Left lobe of liver (tissue), 2 donors: ENCODE measurements around the gene TCOF1. TPM values are rescaled to one million over a fixed set of nuclear protein-coding genes. Genes with fewer than 3 reads are reported as not detected.

Experiments used
- ATAC-seq: fragments of 200-7000 bp; cut with Tn5 transposase; one replicate; pipeline ENCODE4 v1.9.1; 2020; ENCODE audit warnings: mild to moderate bottlenecking, moderate library complexity
- DNase-seq: peaks from one replicate; pipeline ENCODE4 v3.0.0-alpha.2; 2020; ENCODE audit warnings: low spot score
- total RNA-seq: library from RNA; stranded (reverse); gene quantifications from one replicate; pipeline ENCODE4 v1.2.1, GENCODE V29; 2021
- donor health status: DM: no; HTN: no; CAD: no; lungs with moderate emphysema.
- donor health status: DM: no; HTN: yes; CAD: no.

TCOF1 gene
- total RNA-seq, 1 donor from 2014 or later: 9.9 TPM

- ATAC-seq (no peak), DNase-seq (no peak)
Measured at GRCh38 chr5:150401376-150402228, 44.1 kb downstream of the TCOF1 start.

DNA sequence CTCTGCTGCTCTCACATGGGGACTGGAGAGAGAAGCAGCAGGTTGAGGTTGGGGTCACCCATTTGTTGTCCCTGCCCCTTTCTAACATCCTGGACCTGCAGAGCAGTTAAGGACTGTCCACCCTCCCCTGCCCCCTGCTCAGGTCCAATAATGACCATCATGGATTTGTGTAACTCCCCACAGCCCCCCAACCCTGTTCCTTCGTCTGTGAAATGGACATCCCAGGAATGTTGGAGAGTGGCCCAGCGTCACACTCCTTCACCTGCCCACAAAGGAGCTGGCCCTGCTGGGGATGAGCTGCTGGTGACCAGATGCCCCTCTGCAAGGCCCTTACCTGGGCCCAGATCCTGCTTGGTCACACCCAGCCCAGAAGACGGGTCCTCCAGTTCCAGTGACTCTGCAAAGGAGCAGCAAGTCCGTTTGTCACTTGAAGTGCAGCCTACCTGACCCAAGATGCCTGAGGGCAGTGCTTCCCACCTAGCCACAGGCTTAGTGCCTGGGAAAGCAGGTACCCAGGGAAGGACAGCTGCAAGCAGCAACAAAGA lies 44.8 kb downstream of the TCOF1 start:
- no peak for DNase-seq
- no peak for ATAC-seq

DNA sequence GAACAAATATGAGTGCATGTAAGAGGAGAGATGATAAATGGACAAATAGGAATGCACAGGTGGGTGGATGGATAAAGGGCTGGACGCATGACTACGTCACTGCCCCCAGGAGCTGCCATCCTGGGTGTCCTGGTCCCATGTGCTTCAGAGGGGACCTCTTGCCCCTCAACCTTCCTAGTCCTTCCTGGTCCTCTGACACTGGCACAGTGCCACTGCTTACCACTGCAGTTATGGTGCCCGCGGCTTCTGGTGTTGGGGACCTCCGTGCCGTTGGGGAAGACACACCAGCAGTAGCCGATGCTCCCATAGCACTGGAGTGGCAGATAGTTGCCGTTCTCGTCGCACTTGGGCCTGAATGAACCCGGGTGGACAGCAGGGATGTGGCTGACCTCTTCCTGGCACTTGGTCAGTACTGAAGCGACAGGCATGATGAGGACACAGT lies 45.4 kb downstream of the TCOF1 start:
- no peak for DNase-seq
- ATAC-seq: no peak

DNA sequence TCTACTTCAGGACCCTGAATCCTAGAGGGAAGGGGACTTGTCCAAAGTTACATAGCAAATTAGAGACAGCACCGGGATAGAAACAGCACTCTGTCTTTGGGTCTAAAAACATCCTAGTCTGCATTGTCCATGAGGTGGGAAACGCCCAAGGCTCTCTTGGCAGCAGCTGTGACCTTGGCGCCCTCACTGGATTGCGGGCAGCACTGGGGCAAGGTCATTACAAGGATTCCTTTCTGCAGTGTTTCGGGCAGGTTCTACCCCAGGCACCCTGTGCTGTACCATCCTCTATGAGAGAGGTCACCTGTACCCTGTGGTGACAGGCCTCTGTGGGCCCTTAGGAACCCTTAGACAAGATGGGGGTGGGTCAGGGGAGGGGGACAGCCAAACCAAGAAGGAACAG lies 46.6 kb downstream of the TCOF1 start:
- no peak for ATAC-seq
- DNase-seq: no peak

DNA sequence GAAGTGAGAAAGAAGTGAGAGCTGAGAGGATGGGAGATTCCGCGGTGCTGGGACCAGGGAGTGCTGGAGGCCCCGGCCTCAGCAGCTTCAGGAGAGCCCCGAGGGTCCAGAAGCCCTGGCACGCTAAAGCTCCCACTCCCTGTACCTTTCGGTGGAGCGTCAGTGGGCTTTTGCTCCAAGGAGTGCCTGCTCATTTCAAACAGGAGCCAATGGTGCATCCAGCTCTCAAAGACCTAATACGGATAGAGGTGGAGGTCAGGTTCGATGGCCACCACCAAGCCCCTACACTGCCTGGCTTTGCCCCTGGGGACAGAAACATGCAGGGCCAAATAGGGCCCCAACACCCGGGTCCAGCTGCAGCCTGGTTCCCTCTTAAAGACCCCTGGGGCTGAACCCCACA lies 47.0 kb downstream of the TCOF1 start:
- no peak for DNase-seq
- ATAC-seq: no peak

DNA sequence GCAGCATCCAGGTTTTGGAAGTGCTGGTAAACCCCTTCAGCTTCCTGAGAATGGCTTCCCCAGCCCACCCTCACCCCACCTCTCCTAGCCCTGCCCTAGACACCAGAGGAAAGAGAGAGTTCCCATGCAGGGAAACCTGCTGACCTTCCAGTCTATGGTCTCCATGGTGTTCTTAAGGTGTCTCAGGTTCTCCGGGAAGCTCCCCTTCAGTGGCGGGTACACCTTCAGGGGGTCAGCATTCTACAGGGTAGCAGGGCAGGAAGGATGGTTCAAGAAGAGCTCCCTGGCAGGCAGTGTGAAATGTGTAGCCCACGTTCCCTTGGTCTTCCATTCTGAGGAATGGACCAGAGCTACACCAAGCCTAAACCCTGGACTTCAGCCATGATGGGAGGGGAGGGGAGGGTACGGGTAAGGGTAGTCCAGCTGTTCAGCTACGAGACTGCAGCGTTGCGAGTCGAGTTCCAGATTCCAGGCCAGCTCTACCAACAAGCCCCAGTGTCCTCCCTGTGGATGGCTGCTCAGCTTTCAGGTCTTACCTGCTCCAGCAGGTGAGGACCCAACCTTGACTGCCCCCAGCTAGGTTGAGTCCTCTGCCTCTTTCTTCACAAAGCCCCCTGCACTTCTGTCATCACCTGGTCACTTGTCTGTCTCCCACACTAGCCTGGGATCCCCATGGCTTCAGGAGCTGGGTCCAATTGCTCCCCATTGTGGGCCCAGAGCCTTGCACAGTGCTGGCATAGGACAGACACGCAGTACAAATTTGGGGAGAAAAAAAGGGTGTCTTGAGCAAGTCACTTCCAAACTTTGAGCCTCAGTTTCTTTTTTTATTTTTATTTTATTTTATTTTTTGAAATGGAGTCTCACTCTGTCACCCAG lies 47.7 kb downstream of the TCOF1 start:
- no peak for DNase-seq
- ATAC-seq: no peak

GRCh38 chr5:150406103-150406722 lies 48.7 kb downstream of the TCOF1 start:
- no peak for ATAC-seq
- DNase-seq: no peak

DNA sequence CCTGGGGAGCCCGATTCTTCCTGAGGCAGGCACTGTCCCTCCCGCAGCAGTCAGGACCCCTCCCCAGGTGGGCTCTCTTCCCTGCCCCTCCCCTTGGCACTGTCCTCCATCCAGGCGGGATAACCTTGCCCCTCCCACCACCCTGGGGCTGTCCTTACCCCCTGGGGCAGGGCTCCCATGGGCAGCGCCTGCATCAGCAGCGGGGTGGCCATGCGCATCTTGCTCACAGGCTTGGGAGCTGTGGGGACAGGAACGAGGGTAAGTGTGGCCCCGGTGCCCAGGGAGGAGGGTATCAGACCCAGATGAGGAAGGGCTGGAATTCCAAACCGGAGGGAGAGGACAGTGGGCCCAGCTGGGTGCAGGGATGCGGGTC lies 49.2 kb downstream of the TCOF1 start:
- no peak for DNase-seq
- ATAC-seq: no peak

- no peak for ATAC-seq
Measured at GRCh38 chr5:150407096-150407720, 49.7 kb downstream of the TCOF1 start.

DNA sequence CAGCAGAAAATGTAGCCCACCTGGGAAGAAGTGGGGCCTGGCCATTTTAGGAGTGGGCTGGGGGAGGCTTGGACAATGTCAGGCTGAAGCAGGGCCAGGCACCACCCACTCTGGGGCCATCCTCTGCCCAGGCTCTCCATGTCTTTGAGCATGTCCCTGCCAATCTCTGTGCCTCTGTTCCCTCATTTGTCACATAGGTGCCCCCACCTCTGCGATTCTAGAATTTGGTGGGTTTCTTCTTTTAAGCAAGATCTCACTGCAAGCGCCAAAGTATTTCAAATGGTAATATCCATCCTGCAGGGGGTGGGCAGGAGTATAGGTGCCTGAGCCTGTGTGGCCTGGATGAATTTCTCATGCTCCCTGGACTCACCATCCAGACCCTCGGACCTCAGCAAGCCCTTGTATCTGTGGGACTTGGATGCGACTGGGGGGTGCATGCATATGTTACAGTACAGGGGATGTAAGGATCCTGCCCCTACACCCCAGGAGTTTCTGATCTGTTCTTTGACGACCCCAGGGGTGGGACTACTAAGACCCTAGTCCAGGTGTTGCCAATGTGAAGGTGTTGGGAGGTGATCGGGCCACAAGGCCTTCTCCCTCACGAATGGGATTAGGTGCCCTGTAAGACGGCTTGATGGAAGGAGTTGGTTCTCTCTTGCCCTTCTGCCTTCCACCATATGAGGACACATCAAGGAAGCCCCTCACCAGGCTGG lies 50.9 kb downstream of the TCOF1 start:
- ATAC-seq (no peak), DNase-seq (no peak)

More at GRCh38 chr5:150407096-150407720, 49.7 kb downstream of the TCOF1 start:
- no peak for DNase-seq

DNA sequence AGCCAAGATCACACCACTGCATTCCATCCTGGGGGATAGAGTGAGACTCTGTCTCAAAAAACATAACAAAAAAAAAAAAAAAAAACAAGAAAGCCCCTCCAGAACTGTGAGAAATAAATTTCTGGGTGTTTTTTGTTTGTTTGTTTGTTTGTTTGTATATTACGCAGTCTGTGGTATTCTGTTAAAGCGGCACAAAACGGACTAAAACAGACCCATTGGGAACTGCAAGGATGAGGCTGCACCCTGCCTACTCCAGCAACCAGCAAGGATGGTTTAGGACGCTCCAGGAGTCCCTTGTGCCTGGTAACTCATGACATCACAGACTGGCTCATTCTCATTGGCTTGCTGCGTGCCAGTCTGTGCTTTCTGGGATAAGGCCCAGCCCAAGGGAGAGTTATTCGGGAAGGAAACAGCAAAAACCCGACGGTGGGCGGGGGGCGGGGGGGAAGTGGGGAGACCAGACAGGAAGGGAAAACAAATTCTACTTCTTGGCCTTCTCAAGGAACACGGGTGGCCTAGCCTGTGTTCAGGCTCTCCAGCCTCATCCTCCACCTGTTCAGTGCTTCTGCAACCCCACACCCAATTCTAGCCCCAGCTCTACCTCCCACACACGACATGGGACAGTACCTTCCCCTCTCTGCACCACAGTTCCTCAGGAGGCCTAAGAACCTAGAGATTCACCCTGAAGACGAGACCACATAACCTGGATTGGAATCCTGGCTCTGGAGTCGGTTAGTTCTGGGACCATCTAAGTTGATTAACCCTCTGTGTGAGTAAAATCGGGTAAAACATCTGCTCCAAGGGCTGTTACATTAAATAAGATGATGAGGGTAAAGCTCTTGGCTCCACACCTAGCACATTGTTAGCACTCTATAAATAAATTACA lies 52.4 kb downstream of the TCOF1 start:
- ATAC-seq (peak; percentile 84), DNase-seq (peak; percentile 84)

DNA sequence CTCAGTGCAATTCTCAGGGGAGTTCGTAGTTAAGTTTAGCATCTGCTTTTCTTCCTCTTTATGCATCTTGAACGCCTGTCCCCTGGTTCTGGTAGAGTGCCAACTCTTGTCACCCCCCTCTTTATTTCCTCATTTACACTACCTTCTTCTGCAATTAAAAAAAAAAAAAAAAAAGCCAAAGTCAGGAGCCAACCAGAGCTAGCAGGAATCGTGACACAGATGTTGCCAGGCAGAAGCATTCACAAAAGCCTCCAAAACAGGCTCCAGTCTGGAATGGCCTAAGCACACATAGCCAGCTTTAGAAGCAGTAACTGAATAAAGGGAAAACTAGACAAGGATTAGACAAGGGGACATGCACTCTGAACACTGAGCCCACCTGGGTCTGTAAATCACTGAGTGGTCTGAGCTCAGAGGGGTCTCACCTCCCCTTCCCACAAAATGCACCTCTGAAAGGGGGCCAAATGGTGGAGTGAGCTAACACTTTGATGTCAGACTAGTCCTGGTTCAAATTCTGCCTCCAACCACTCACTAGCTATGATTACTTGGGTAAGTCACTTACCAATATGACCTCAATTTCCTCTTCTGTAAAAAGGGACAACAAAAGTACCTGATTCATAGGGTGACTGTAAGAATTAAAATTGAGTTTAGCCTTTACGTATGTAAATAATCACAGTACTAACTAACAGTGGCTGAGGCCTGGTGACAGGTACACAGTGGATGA lies 53.2 kb downstream of the TCOF1 start:
- ATAC-seq (peak; percentile 79), DNase-seq (peak; percentile 65)

DNA sequence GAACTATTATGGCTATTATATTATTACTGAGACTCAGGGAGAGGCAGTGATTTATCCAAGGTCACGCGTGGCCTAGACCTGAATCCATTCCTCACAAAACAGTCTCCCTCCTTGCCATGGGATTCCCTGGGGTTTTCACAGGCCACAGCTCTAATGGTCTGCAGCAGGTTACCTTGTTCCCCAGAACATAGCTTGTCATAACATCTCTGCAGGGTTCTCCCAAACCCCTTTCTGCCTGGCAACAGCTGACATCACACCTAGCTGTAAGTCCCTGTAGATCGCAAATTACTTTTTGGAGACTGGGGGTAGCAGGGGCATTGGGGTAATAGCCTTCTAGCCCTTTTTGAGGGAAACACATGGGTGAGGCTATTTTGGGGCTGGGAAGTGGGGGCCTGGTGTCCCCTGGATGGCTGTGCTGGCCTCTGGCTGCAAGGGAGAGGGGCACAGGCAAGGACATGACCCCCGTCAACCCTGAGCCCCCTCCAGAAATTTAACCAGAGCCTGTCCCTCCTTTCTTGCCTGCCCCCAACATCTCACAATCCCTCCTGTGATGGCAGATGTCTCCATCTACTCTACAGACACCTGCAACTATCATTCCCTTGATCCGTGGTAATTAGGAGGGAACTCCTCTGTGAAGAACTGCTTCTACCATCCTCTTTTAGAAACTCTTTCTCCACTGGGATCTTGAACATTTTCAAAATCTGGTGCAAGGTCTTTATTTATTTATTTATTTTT lies 53.9 kb downstream of the TCOF1 start:
- DNase-seq: no peak
- ATAC-seq: no peak

DNA sequence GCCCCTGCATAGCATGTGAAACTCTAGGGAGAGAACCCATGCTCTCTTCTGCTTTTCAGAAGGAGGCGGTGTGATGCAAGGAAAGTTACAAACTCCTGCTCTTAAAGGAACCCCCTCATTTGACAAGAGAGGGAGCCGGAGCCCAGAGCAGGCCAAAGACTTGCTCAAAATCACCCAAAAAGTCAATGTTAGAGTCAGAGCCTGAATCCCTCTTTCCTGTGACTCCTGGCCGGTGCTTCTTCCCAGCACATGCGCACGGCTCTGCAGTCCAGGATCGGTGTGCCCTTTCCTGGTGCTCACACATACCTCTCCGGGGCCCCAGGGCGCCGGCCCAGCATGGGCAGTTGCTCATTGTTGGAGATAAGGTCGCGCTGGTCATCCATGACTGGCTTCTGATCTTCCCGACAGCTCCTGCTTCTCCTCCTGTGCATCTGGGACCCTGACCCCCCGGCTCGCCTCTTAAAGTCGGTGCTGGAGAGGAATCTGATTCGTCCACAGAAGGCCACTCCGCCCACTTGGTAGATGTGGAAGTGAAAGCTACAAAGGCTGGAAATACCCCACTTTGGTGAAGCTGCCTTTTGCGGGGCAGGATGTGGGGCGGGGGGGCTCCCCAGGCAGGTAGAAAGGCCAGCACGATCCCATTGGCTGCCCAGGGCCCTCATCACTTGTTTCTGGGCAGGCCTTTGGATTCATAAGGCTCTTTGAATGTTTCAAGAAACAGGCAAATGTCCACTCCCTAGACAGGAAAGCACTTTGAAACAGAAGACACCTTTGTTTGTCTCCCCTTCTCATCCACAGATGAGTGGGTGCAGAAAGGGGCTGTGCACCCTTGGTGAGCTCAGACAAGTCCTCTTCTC lies 55.0 kb downstream of the TCOF1 start, which contains the start of gene CD74:
Gene CD74 (minus strand): TSS at position 592 of the 857 bp plus-strand sequence. CDS start 161 bp downstream, at position 431.
- ATAC-seq (peak; percentile 71), DNase-seq (peak; percentile 76)

GRCh38 chr5:150413176-150413901 lies 55.8 kb downstream of the TCOF1 start:
- DNase-seq (no peak), ATAC-seq (no peak)
